CD4-positive, CD25-positive, alpha-beta regulatory T cell (primary cell): ENCODE results near the gene GOLGB1. TPM values are rescaled to one million over a fixed set of nuclear protein-coding genes. Genes with fewer than 3 reads are reported as not detected.

Experiments
- ATAC-seq, 2 donors: fragments of 150-1000 bp; cut with Tn5 transposase; one replicate each; pipeline ENCODE4 v1.10.0; 2021; ENCODE audit warnings: low read depth in 2 of 2, moderate number of reproducible peaks in 2 of 2, moderate library complexity in 1 of 2
- DNase-seq, 3 donors: peaks; one replicate each; pipeline versions ENCODE4 v3.0.0 to v3.0.0-alpha.2; 2012 to 2022; ENCODE audit warnings: mixed read lengths in 1 of 3
- H3K27ac ChIP-seq: one replicate; pipeline ENCODE4 v1.7.0; 2013; ENCODE audit warnings: mild to moderate bottlenecking, low read length; ENCODE audit not compliant: insufficient read depth, poor library complexity, severe bottlenecking
- H3K27me3 ChIP-seq: one replicate; pipeline ENCODE4 v1.7.0; 2013; ENCODE audit warnings: low read length; ENCODE audit not compliant: control insufficient read depth, insufficient read depth
- H3K36me3 ChIP-seq: one replicate; pipeline ENCODE4 v1.7.0; 2013; ENCODE audit warnings: mild to moderate bottlenecking, low read length, moderate library complexity; ENCODE audit not compliant: control insufficient read depth, insufficient read depth
- H3K4me1 ChIP-seq: 2 replicates; pipeline ENCODE4 v1.7.0; 2013; ENCODE audit warnings: mild to moderate bottlenecking, low read length; ENCODE audit not compliant: insufficient read depth, control insufficient read depth, poor library complexity, severe bottlenecking
- H3K4me3 ChIP-seq: one replicate; pipeline ENCODE4 v1.7.0; 2013; ENCODE audit warnings: low read depth, mild to moderate bottlenecking, low read length, moderate library complexity
- H3K9me3 ChIP-seq, 2 experiments: 1 replicate in 1 of 2; 2 replicates in 1 of 2; pipeline ENCODE4 v1.7.0; 2013; ENCODE audit warnings: low read length in 2 of 2, mild to moderate bottlenecking in 1 of 2, moderate library complexity in 1 of 2; ENCODE audit not compliant: control insufficient read depth in 2 of 2
- H3K27ac Mint-ChIP-seq, 3 donors: one replicate each; pipeline ENCODE4 v1.8.0; 2020 to 2022; ENCODE audit warnings: mild to moderate bottlenecking in 3 of 3, mixed read lengths in 3 of 3, moderate library complexity in 2 of 3
- H3K27me3 Mint-ChIP-seq: one replicate; pipeline ENCODE4 v1.8.0; 2022; ENCODE audit warnings: mild to moderate bottlenecking, mixed read lengths
- H3K36me3 Mint-ChIP-seq: one replicate; pipeline ENCODE4 v1.8.0; 2020; ENCODE audit warnings: mixed read lengths
- H3K4me1 Mint-ChIP-seq, 4 donors: one replicate each; pipeline ENCODE4 v1.8.0; 2020 to 2022; ENCODE audit warnings: mixed read lengths in 4 of 4, mild to moderate bottlenecking in 1 of 4
- H3K4me3 Mint-ChIP-seq, 4 donors: one replicate each; pipeline ENCODE4 v1.8.0; 2020 to 2022; ENCODE audit warnings: mild to moderate bottlenecking in 4 of 4, mixed read lengths in 4 of 4, moderate library complexity in 3 of 4
- H3K9me3 Mint-ChIP-seq, 7 donors: one replicate each; pipeline ENCODE4 v1.8.0; 2020 to 2022; ENCODE audit warnings: mixed read lengths in 7 of 7, mild to moderate bottlenecking in 3 of 7, moderate library complexity in 2 of 7
- polyA plus RNA-seq, 4 donors: library from polyadenylated mRNA; unstranded; fragments of 300-500 nt; fragmentation: Illumina TruSeq; gene quantifications; one replicate each; pipeline ENCODE4 v1.2.3, GENCODE V29; 2021
- total RNA-seq: library from RNA; stranded (reverse); gene quantifications from one replicate; pipeline ENCODE4 v1.2.3, GENCODE V29; 2022

GOLGB1 gene
- total and polyA plus RNA-seq, 5 donors from 2014 or later: 3.2 to 51.7 (median 4.3) TPM

DNA sequence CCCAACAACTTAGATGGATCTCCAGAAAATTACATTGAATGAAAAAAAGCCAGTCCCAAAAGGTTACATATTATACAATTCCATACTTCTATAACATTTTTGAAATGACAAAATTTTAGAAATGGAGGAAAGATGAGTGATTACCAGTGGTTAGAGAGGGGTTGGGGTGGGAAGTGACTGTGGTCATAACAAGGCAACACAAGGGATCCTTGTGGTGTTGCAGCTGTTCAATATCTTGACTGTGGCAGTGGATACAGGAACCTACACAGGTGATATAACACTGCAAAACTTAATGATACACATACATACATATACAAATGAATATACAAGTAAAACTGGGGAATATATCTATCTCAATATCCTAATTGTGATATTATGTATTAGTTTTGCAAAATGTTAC is 9.6 kb downstream of the GOLGB1 start:
- H3K4me1 ChIP-seq: no peaks in the 10 kb centered on the region
- no peaks in the 10 kb centered on the region for H3K27me3 Mint-ChIP-seq
- no peaks in the 10 kb centered on the region for H3K36me3 ChIP-seq
- H3K36me3 Mint-ChIP-seq: peaks cover 33% of the 10 kb centered on the region
- H3K27me3 ChIP-seq: no peaks in the 10 kb centered on the region
- ATAC-seq: no peak
- no peak overlapping the region for H3K4me3 ChIP-seq
- H3K27ac ChIP-seq: no peak overlapping the region
- no peak for DNase-seq
- H3K4me3 Mint-ChIP-seq: no peak overlapping the region
- H3K9me3 ChIP-seq: peaks cover 0 to 3% of the 10 kb centered on the region in 2 experiments
- peaks cover 21 to 59% (median 28%) of the 10 kb centered on the region in 4 donors for H3K4me1 Mint-ChIP-seq
- H3K9me3 Mint-ChIP-seq: peaks cover 0 to 4% (median 0%) of the 10 kb centered on the region in 7 donors
- peak overlapping the region in 1 of 3 donors; percentile 12 for H3K27ac Mint-ChIP-seq

DNA sequence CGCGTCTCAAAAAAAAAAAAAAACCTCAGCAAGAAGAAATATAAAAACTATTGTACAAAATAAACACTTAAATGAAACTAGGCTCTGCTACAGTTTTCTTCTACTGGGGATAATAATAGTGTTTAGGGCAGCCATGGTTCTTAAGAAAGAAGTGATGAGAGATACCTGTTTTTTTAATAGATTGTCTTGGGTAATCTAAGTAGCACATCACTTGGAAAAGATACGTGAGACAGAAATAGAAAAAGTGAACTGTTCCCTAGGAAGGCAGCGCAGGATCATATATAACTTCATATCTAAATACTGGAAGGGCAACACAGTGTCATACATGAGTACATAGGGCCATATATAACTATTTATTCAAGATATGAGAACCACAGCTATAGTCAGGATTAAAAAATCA is 11.9 kb downstream of the GOLGB1 start:
- H3K27me3 Mint-ChIP-seq: no peaks in the 10 kb centered on the region
- no peak overlapping the region for H3K4me3 ChIP-seq
- peaks cover 0 to 4% (median 0%) of the 10 kb centered on the region in 7 donors for H3K9me3 Mint-ChIP-seq
- peaks cover 21 to 58% (median 33%) of the 10 kb centered on the region in 4 donors for H3K4me1 Mint-ChIP-seq
- no peaks in the 10 kb centered on the region for H3K9me3 ChIP-seq
- ATAC-seq (no peak), DNase-seq (no peak)
- no peak overlapping the region for H3K27ac ChIP-seq
- H3K36me3 Mint-ChIP-seq: peaks cover 27% of the 10 kb centered on the region
- H3K4me1 ChIP-seq: no peaks in the 10 kb centered on the region
- H3K27me3 ChIP-seq: no peaks in the 10 kb centered on the region
- no peaks in the 10 kb centered on the region for H3K36me3 ChIP-seq
- H3K27ac Mint-ChIP-seq: peak overlapping the region in 1 of 3 donors; percentile 68
- no peak overlapping the region for H3K4me3 Mint-ChIP-seq

DNA sequence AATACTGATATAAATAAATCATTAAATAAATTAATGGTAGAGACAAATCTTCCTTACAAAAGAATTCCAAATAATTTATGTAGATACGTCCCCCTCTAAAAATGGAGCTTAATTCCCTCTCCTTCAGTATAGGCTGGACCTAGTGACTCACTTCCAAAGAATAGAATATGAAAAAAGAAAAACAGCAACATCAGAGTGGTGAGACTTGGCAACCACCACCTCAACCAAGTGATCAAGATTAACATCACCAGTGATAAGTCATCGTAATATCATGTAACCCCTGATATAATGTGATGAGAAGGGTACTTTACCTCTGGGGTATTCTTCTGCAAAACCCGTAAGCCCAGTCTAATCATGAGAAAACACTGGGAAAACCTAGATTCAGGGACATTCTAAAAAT is 13.4 kb downstream of the GOLGB1 start:
- Mint-ChIP-seq H3K36me3 (peaks cover 24% of the 10 kb centered on the region), H3K4me3 (no peak overlapping the region), H3K27me3 (no peaks in the 10 kb centered on the region), H3K9me3 (no peaks in the 10 kb centered on the region), H3K4me1 (peaks cover 16 to 58% (median 35%) of the 10 kb centered on the region in 4 donors), H3K27ac (no peak overlapping the region)
- DNase-seq (no peak), ATAC-seq (no peak)
- Histone ChIP-seq H3K4me1 (no peaks in the 10 kb centered on the region), H3K27ac (no peak overlapping the region), H3K27me3 (no peaks in the 10 kb centered on the region), H3K9me3 (no peaks in the 10 kb centered on the region), H3K4me3 (no peak overlapping the region), H3K36me3 (no peaks in the 10 kb centered on the region)

DNA sequence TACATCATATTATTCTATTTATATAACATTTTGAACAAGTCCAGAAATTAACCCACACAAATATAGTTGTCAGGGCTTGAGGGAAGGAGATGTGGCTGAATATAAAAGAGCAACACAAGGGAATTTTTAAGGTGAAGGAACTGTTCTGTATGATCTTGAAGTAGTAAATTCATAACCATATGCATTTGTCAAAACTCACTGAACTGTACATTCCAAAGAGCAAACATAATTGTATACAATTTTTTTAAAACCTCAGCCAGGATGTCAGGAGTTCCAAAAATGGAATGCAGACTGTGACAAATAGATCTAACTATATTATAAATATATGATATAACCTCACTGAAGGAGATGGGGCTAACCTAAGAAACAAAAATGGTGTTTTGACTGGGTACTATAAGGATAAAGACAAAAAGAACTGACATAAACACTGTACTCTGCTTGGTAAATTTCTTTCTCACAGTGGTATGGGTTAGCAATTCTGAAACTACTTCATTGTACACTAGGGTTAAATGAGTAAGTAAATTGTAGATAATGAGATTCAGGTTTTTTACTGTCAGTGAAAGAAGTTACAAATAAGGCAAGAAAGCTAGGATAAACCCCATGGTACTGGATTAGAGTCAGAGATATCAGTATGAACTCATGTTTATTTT is 14.4 kb downstream of the GOLGB1 start:
- H3K36me3 ChIP-seq: peaks cover 4% of the 10 kb centered on the region
- no peak overlapping the region for H3K4me3 ChIP-seq
- H3K4me1 ChIP-seq: no peaks in the 10 kb centered on the region
- no peaks in the 10 kb centered on the region for H3K27me3 ChIP-seq
- peak in 1 of 3 donors; percentile 41 for DNase-seq
- Mint-ChIP-seq H3K36me3 (peaks cover 24% of the 10 kb centered on the region), H3K27ac (no peak overlapping the region), H3K27me3 (no peaks in the 10 kb centered on the region), H3K4me3 (no peak overlapping the region), H3K9me3 (no peaks in the 10 kb centered on the region), H3K4me1 (peaks cover 14 to 53% (median 35%) of the 10 kb centered on the region in 4 donors)
- no peak for ATAC-seq
- no peaks in the 10 kb centered on the region for H3K9me3 ChIP-seq
- no peak overlapping the region for H3K27ac ChIP-seq

DNA sequence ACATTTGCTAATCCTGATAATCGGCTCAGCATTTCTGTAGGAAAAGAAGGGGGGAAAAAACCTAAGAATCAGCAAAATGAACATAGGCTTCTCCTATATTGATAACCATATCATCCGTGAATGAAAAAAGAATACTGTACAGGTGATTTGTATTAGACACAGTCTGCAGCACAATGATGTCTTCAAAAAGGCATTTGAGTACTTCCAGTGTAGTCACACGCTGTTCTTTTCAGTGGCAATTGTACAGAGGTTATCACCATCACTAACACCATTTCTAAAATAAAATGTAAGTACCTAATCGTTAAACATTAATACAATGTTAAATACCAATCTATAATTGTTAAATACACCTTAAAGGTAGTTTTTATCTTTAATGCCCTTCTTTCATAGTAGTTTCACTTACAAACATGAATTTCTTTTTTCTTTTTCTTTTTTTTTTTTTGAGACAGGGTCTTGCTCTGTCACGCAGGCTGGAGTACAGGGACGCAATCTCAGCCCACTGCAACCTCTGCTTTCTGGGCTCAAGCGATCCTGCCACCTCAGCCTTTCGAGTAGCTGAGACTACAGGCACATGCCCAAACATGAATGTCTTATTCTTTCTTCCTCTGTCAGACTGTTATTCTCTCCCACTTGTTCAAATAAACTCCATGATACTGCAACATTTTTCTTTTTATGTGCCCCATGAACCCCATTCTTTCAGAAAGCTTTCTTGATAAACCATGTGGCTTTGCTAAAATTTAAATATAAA is 18.4 kb downstream of the GOLGB1 start:
- ATAC-seq: no peak
- Mint-ChIP-seq H3K4me3 (no peak overlapping the region), H3K27me3 (no peaks in the 10 kb centered on the region), H3K4me1 (peaks cover 11 to 26% (median 23%) of the 10 kb centered on the region in 4 donors), H3K36me3 (peaks cover 30% of the 10 kb centered on the region), H3K9me3 (no peaks in the 10 kb centered on the region), H3K27ac (no peak overlapping the region)
- H3K9me3 ChIP-seq: no peaks in the 10 kb centered on the region
- H3K27ac ChIP-seq: no peak overlapping the region
- DNase-seq: no peak
- H3K36me3 ChIP-seq: peaks cover 31% of the 10 kb centered on the region
- no peaks in the 10 kb centered on the region for H3K27me3 ChIP-seq
- H3K4me1 ChIP-seq: no peaks in the 10 kb centered on the region
- H3K4me3 ChIP-seq: no peak overlapping the region

DNA sequence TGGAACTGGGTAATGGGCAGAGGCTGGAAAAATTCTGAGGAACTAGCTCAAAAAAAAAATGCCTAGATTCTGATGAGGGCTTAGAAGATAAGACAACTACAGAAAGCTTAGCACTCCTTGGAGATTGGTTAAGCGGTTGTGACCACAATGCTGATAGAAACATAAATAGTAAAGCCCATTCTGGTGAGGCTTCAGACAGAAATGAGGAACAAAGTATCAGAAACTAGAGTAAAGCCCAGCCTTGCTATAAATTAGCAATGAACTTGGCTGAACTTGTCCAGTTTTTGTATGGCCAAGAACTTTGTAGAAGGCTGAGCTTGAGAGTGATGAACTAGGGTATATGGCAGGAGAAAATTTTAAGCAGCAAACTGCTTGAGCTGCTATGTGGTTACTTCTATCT is 25.4 kb downstream of the GOLGB1 start:
- Histone ChIP-seq H3K27ac (no peak overlapping the region), H3K36me3 (peaks cover 78% of the 10 kb centered on the region), H3K9me3 (no peaks in the 10 kb centered on the region), H3K4me1 (no peaks in the 10 kb centered on the region), H3K27me3 (no peaks in the 10 kb centered on the region), H3K4me3 (no peak overlapping the region)
- H3K27me3 Mint-ChIP-seq: no peaks in the 10 kb centered on the region
- DNase-seq: no peak
- H3K27ac Mint-ChIP-seq: peak overlapping the region in 2 of 3 donors; percentile 30 to 32
- peaks cover 0 to 14% (median 7%) of the 10 kb centered on the region in 4 donors for H3K4me1 Mint-ChIP-seq
- no peaks in the 10 kb centered on the region for H3K9me3 Mint-ChIP-seq
- ATAC-seq: no peak
- H3K4me3 Mint-ChIP-seq: no peak overlapping the region
- peaks cover 69% of the 10 kb centered on the region for H3K36me3 Mint-ChIP-seq

DNA sequence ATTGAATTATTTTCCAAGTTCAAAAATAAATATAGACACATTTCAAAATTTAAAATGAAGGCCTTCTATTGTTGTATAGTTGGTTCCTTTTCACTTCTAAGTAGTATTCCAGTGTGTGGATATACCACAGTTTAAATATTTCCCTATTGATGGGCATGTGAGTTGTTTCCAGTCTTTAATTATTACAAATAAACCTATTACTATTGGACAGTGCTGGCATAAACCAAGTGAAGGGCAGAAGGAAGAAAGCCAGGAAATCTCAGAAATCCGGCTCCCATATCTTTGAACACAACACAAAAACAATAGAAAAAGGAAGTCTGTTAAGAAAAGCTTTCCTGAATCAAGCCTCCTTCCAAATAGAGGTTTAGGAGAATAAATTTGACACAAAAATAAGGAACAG is 26.1 kb downstream of the GOLGB1 start:
- Histone ChIP-seq H3K27ac (no peak overlapping the region), H3K36me3 (peaks cover 71% of the 10 kb centered on the region), H3K4me1 (peaks cover 1% of the 10 kb centered on the region), H3K4me3 (no peak overlapping the region), H3K27me3 (no peaks in the 10 kb centered on the region), H3K9me3 (no peaks in the 10 kb centered on the region)
- Mint-ChIP-seq H3K4me1 (peaks cover 4 to 18% (median 10%) of the 10 kb centered on the region in 4 donors), H3K27ac (no peak overlapping the region), H3K4me3 (no peak overlapping the region), H3K9me3 (no peaks in the 10 kb centered on the region), H3K36me3 (peaks cover 64% of the 10 kb centered on the region), H3K27me3 (no peaks in the 10 kb centered on the region)
- DNase-seq: no peak
- ATAC-seq: no peak
